ENCODE data around the gene MRNIP. TPM values are rescaled to one million over a fixed set of nuclear protein-coding genes. Genes with fewer than 3 reads are reported as not detected.

The MRNIP gene
- polyA plus RNA-seq, 1 donor: 39.4 TPM

DNA sequence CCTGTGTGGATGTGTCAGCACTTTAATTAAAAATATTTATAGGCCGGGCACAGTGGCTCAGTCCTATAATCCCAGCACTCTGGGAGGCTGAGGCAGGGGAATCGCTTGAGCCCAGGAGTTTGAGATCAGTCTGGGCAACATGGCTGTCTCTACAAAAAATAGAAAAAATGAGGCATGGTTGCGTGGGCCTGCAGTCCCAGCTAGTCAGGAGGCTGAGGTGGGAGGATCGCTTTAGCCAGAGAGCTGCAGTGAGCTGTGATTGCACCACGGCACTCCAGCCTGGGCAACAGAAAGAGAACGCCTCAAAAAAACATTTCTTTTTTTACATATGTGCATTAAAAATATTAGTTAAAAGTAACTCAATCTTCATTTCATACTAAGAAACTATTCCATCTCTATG, 42.8 kb upstream of the MRNIP start:
- no peaks in the 10 kb centered on the region for H3K27me3 ChIP-seq (ENCODE audit: control insufficient read depth, insufficient read depth, low read length)
- H3K9me3 ChIP-seq (ENCODE audit: control insufficient read depth, low read depth, low read length): no peaks in the 10 kb centered on the region
- peaks cover 5% of the 10 kb centered on the region for H3K4me1 ChIP-seq (ENCODE audit: control insufficient read depth, insufficient read depth, low read length)
- H3K27ac ChIP-seq (ENCODE audit: low read length): no peak overlapping the region
- H3K4me3 ChIP-seq (ENCODE audit: low read length): no peak overlapping the region
- DNase-seq: no peak
- WGBS (ENCODE audit: insufficient coverage, low lambda C conversion rate): no CpG with 5 or more reads among the region's 6 CpGs
- peaks cover 66% of the 10 kb centered on the region for H3K36me3 ChIP-seq (ENCODE audit: control insufficient read depth, insufficient read depth, low read length)

DNA sequence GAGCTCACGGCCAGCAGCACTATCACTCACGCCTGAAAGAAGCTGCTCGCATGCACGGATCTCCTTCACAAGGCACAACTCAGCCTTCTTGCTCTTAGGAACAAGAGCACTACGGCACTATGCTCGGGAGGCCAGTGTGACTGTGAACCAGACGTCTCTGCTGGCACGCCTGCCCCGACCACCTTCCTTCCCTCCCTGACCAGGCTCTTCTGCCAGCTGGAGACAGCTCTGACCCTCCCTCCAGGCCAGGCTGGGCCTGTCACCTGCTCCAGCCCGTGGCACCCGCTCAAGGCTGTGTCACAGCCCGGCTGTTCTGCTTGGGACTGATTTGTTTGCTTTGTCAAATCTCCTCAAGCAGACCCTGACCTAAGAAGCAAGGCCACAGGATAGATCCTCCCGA, 42.1 kb upstream of the MRNIP start:
- H3K36me3 ChIP-seq (ENCODE audit: control insufficient read depth, insufficient read depth, low read length): peaks cover 66% of the 10 kb centered on the region
- DNase-seq: no peak
- H3K4me3 ChIP-seq (ENCODE audit: low read length): no peak overlapping the region
- H3K9me3 ChIP-seq (ENCODE audit: control insufficient read depth, low read depth, low read length): no peaks in the 10 kb centered on the region
- no peaks in the 10 kb centered on the region for H3K4me1 ChIP-seq (ENCODE audit: control insufficient read depth, insufficient read depth, low read length)
- no peak overlapping the region for H3K27ac ChIP-seq (ENCODE audit: low read length)
- no CpG with 5 or more reads among the region's 13 CpGs for WGBS (ENCODE audit: insufficient coverage, low lambda C conversion rate)
- no peaks in the 10 kb centered on the region for H3K27me3 ChIP-seq (ENCODE audit: control insufficient read depth, insufficient read depth, low read length)

DNA sequence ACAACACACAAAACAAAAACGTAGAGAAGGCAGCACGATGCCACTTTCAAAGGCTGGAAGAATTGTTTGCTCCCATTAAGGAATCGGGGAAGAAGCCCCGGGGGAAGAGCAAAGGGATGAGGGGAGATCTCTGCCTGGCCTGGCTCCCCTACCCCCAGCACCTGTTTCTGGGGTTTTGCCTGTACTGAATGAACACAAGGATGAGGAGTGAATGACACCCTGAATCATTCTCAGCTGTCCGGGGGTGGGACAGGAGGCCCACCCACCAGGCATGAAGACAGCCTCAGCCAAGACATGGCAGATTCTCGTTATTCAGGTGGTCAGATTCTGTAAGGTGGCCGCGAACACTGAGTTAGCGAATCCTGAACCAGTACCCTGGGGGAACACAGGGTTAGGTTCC, 41.6 kb upstream of the MRNIP start:
- Histone ChIP-seq H3K27ac (ENCODE audit: low read length) (no peak overlapping the region), H3K36me3 (ENCODE audit: control insufficient read depth, insufficient read depth, low read length) (peaks cover 71% of the 10 kb centered on the region), H3K9me3 (ENCODE audit: control insufficient read depth, low read depth, low read length) (no peaks in the 10 kb centered on the region), H3K4me1 (ENCODE audit: control insufficient read depth, insufficient read depth, low read length) (no peaks in the 10 kb centered on the region), H3K27me3 (ENCODE audit: control insufficient read depth, insufficient read depth, low read length) (no peaks in the 10 kb centered on the region), H3K4me3 (ENCODE audit: low read length) (no peak overlapping the region)
- no peak for DNase-seq
- WGBS (ENCODE audit: insufficient coverage, low lambda C conversion rate): no CpG with 5 or more reads among the region's 9 CpGs

DNA sequence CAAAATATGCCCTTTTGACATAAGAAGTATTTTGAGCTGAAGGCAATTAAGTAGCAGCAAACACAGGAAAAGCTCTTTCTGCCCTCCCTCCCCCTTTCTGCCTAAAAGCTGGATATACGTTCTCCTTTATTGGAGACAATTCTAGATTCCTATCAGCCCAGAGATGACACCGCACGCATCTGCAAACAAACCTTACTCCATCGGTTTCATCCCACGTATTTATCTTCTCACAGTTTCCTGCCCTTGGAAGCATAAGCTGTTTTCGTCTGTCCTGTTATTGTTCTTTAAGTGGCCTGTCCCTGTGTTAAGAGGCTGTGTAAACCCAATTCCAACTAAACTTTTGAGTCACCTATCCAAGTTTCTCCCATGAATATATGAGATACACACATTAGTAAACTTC, 37.2 kb upstream of the MRNIP start:
- Histone ChIP-seq H3K4me1 (ENCODE audit: control insufficient read depth, insufficient read depth, low read length) (no peaks in the 10 kb centered on the region), H3K36me3 (ENCODE audit: control insufficient read depth, insufficient read depth, low read length) (peaks cover 83% of the 10 kb centered on the region), H3K4me3 (ENCODE audit: low read length) (no peak overlapping the region), H3K27ac (ENCODE audit: low read length) (no peak overlapping the region), H3K27me3 (ENCODE audit: control insufficient read depth, insufficient read depth, low read length) (no peaks in the 10 kb centered on the region), H3K9me3 (ENCODE audit: control insufficient read depth, low read depth, low read length) (no peaks in the 10 kb centered on the region)
- 74% methylated on average over 5 of the region's 6 CpGs for WGBS (ENCODE audit: insufficient coverage, low lambda C conversion rate)
- no peak for DNase-seq

DNA sequence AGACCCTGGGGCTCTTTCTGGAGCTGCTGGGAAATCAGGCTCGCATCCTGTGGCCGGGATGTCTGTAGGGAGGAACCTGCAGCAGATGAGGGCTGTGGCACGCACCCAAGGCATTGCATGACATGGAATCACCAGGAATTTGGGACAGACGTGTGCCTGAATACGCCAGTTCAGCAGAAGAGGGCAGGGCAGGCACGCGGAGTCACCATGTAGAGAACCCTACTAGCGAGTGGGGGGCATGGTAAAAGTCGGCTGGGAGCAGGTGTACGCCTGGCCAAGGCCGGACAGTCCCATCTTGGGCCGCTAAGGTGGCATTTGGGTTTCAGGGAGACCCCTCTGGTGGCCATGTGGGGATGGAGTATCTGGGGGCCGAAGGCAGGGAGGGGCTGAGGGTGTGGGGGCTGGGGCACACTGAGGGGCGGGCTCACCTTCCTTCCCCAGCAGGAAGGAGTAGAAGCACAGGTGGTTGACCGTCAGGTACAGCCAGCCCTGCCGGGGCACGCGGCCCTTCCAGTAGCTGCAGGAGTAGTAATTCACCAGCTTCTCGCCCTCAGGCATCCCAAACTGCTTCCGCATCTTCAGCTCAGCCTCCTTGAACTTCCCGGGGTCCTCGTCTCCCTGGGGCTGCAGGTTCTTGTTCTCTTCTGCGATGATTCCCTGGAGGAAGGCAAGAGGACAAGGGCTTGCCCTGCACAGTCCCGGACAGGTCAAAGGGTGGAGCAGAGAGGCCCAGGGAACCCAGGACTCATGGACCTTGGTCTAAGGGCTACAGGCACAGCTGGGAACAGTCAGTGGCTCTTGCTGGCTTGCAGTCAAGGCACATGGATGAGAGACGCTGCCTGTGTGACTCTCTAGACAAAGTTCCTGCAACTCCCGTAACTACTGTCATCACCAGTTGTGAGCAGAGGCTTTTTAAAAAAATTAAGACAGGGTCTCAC, 35.6 kb upstream of the MRNIP start:
- WGBS (ENCODE audit: insufficient coverage, low lambda C conversion rate): 100% methylated on average over 1 of the region's 26 CpGs
- Histone ChIP-seq H3K4me3 (ENCODE audit: low read length) (no peak overlapping the region), H3K9me3 (ENCODE audit: control insufficient read depth, low read depth, low read length) (no peaks in the 10 kb centered on the region), H3K4me1 (ENCODE audit: control insufficient read depth, insufficient read depth, low read length) (no peaks in the 10 kb centered on the region), H3K27ac (ENCODE audit: low read length) (no peak overlapping the region), H3K36me3 (ENCODE audit: control insufficient read depth, insufficient read depth, low read length) (peaks cover 85% of the 10 kb centered on the region), H3K27me3 (ENCODE audit: control insufficient read depth, insufficient read depth, low read length) (no peaks in the 10 kb centered on the region)
- DNase-seq: peak in 1 of 2 donors; percentile 10

DNA sequence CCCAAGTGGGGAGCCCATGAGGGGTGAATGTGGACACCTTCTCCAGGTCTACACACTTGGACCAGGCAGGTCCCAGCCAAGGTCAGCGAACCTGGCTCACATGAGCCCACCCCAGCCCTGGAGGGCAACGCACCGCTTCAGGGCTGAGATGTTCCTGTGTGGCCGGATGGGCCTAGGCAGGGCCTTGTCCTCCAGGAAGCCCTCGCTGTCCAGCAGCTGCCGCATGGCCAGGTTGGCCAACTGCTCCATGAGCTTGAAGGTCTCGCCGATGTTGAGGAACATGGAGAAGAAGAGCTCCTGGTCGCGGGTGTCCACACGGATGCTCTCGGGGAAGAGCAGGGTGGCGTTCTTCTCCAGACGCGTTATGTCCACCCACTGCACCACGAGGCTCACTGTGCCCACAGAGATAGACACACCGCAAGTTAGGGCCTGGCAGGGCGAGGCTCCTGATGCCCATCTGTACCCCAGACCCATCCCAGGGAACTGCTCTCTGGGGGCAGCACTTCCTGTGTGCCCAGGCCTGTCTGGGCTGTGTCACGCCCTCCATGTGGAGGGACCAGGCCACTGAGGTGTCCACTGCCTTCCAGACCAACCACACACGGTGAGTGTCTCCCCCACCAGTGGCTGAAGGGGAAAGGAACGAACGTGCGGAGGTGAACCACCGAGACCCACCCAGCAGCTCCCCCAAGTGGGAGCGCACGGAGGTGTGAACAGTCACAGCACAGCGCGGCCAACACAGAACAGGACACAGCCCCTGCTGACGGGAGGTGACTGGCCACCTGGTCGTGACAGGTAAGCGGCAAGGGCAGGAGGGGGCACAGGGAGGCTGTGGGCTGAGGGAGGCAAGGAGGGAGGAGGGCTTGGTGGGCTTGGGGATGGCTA, 34.7 kb upstream of the MRNIP start:
- Histone ChIP-seq H3K4me3 (ENCODE audit: low read length) (no peak overlapping the region), H3K27me3 (ENCODE audit: control insufficient read depth, insufficient read depth, low read length) (no peaks in the 10 kb centered on the region), H3K27ac (ENCODE audit: low read length) (no peak overlapping the region), H3K36me3 (ENCODE audit: control insufficient read depth, insufficient read depth, low read length) (peaks cover 82% of the 10 kb centered on the region), H3K9me3 (ENCODE audit: control insufficient read depth, low read depth, low read length) (no peaks in the 10 kb centered on the region), H3K4me1 (ENCODE audit: control insufficient read depth, insufficient read depth, low read length) (no peaks in the 10 kb centered on the region)
- no peak for DNase-seq
- WGBS (ENCODE audit: insufficient coverage, low lambda C conversion rate): no CpG with 5 or more reads among the region's 31 CpGs

DNA sequence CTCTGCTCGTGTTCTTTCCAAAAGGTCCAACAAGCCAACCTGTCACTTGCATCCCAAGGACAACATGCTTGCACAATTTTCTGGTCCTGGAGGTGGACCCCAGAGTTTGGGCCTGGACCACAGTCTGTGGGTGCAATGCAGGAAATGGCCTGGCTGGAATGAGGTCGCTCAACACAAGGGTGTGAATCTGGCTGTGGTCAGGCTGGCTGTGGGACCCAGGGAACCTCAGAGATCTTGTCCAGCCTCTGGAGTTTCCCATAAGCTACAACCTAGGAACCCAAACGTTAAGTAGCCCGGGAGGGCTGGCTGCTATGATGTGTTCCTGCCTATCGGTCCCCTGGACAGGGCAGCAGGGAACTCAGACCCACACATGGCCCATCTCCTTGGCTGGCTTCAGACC, 33.6 kb upstream of the MRNIP start:
- H3K9me3 ChIP-seq (ENCODE audit: control insufficient read depth, low read depth, low read length): no peaks in the 10 kb centered on the region
- peaks cover 84% of the 10 kb centered on the region for H3K36me3 ChIP-seq (ENCODE audit: control insufficient read depth, insufficient read depth, low read length)

DNA sequence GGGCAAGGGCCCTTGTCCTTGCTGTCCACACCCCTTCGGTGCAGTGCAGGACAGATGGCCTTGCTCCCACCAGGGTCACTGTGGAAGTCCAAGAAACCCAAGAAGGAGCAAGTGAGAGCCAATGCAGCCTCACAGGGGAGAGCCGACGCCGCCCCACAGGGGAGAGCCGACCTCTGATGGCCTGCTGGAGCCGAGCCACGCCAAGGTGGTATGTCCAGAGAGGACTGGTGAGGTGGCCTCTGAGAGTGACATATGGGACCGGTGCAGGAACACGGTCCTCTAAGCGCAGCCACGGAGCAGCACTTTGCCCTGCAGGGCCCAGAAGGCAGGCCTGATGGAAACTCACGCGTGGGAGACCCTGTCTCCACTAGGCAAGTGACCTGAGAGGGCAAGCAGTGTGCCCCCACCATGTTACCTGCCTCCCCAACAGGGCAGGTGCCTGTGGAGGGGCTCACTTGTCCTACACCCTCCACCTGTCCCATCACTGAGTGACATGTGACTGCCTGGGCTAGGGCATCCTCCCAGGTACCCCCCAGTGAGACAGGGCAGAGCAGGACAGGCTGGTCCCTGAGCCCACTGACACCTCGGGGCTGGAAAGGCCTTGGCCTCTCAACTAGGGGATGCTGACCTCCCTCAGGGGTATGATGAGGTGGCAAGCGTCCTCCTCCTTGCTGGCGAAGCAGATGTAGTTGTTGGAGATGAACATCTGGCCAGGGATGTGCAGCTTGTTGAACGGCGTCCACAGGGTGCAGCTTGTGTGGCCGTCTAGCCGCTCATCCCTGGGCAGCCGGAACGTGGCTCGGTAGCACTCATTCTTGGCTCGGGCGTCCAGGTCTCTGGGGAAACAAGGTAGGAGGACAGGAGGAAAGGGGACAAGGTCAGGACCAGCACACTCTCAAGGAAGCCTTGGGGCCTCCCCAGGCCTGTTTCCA, 32.4 kb upstream of the MRNIP start:
- no peak overlapping the region for H3K27ac ChIP-seq (ENCODE audit: low read length)
- no peak for DNase-seq
- peaks cover 92% of the 10 kb centered on the region for H3K36me3 ChIP-seq (ENCODE audit: control insufficient read depth, insufficient read depth, low read length)
- H3K4me3 ChIP-seq (ENCODE audit: low read length): no peak overlapping the region
- H3K9me3 ChIP-seq (ENCODE audit: control insufficient read depth, low read depth, low read length): no peaks in the 10 kb centered on the region
- no peaks in the 10 kb centered on the region for H3K27me3 ChIP-seq (ENCODE audit: control insufficient read depth, insufficient read depth, low read length)
- WGBS (ENCODE audit: insufficient coverage, low lambda C conversion rate): no CpG with 5 or more reads among the region's 25 CpGs
- H3K4me1 ChIP-seq (ENCODE audit: control insufficient read depth, insufficient read depth, low read length): no peaks in the 10 kb centered on the region

More for the DNA sequence above, 33.6 kb upstream of the MRNIP start:
- Histone ChIP-seq H3K27me3 (ENCODE audit: control insufficient read depth, insufficient read depth, low read length) (no peaks in the 10 kb centered on the region), H3K4me3 (ENCODE audit: low read length) (no peak overlapping the region), H3K4me1 (ENCODE audit: control insufficient read depth, insufficient read depth, low read length) (no peaks in the 10 kb centered on the region), H3K27ac (ENCODE audit: low read length) (no peak overlapping the region)
- DNase-seq: no peak
- no CpG with 5 or more reads among the region's 5 CpGs for WGBS (ENCODE audit: insufficient coverage, low lambda C conversion rate)

DNA sequence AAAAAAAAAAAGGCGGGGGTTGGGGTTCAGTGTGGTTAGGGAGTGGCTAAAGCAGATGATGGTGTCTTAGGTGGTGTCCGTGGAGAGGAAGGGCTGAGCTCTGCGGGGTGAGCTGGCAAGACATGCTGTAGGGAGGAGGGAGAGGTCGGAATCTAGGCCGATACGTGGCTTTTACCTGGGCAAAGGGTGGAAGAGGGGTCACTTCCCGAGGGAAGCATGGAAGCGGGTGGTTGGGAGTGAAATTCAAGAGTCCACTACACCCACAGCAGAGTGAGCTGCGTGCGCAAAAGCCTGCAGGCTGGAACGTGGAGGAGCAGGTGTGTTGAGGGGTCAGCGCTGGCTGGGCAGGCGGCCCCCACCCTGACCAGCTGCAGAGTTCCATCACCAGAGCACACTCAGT, 31.3 kb upstream of the MRNIP start:
- H3K27me3 ChIP-seq (ENCODE audit: control insufficient read depth, insufficient read depth, low read length): no peaks in the 10 kb centered on the region
- H3K36me3 ChIP-seq (ENCODE audit: control insufficient read depth, insufficient read depth, low read length): peaks cover 93% of the 10 kb centered on the region
- H3K4me3 ChIP-seq (ENCODE audit: low read length): no peak overlapping the region
- no peaks in the 10 kb centered on the region for H3K4me1 ChIP-seq (ENCODE audit: control insufficient read depth, insufficient read depth, low read length)
- no peak for DNase-seq
- no peaks in the 10 kb centered on the region for H3K9me3 ChIP-seq (ENCODE audit: control insufficient read depth, low read depth, low read length)
- WGBS (ENCODE audit: insufficient coverage, low lambda C conversion rate): no CpG with 5 or more reads among the region's 13 CpGs
- H3K27ac ChIP-seq (ENCODE audit: low read length): no peak overlapping the region

DNA sequence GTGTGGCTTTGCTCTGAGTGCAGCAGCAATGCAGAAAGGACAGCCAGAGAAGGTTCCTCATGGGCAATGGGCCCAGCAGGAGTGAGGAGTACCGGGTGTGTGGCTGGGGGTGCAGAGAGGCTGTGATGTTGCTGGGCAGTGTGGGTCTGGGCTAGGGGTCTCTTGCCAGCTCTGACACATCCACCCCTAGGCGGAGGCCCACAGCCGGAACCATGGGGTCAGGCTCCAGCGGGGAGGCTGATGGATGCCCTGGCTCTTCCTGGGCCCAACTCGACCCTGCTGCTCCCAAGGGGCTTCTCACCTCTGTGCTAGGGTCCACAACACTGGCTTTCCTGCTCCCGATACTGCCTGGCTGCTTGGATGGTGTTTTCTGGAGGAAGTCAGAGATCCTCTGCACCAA, 29.2 kb upstream of the MRNIP start:
- no CpG with 5 or more reads among the region's 6 CpGs for WGBS (ENCODE audit: insufficient coverage, low lambda C conversion rate)
- no peak for DNase-seq
- Histone ChIP-seq H3K9me3 (ENCODE audit: control insufficient read depth, low read depth, low read length) (peaks cover 2% of the 10 kb centered on the region), H3K27me3 (ENCODE audit: control insufficient read depth, insufficient read depth, low read length) (no peaks in the 10 kb centered on the region), H3K36me3 (ENCODE audit: control insufficient read depth, insufficient read depth, low read length) (peaks cover 89% of the 10 kb centered on the region), H3K27ac (ENCODE audit: low read length) (no peak overlapping the region), H3K4me1 (ENCODE audit: control insufficient read depth, insufficient read depth, low read length) (no peaks in the 10 kb centered on the region), H3K4me3 (ENCODE audit: low read length) (no peak overlapping the region)
